Measurements from ENCODE around the gene RPL27A. TPM values are rescaled to one million over a fixed set of nuclear protein-coding genes. Genes with fewer than 3 reads are reported as not detected.

The RPL27A gene
- total RNA-seq = 673 and 687 TPM in 2 replicates

DNA sequence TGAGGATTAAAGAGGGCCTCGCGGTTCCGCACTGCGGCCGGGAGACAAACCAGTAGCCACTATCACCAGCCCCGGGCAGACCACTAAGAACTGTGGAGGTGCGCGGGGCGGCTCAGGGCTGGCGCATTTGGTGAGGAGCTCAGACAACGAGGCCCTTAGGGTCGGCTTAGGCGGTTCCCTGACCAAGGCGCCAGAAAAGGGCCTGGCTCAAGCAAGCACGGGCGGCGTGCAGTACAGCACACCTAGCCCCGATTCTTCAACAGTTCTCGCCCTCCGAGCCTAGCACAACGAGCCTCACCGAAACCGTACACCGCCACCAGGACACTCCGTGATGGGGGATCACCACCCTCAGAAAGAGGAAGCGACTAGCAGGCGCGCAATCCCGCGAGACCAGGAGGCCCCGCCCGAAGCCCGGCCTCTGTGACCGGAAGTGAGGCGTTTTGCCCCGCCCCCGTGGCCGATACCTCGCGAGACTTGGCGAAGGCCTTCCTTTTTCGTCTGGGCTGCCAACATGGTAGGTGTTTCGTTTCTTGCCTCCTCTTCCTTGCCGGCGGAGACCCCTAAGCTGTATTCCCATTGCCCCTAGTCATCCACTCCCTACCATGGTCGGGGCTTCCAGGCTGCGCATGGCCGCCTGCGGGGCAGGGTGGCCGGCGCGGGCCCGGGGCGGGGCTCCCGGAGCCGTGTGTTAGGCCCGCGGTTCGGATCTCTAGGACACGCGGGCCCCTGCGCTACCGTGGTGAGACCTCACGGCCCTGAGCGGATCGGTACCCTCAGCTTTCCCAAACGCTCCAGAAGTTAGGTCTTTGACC is at the start of gene RPL27A, which contains the start of gene TRIM66:
Gene RPL27A (plus strand): TSS at position 490 of the 812 bp plus-strand sequence. CDS start 22 bp downstream, at position 512.
Gene TRIM66 (minus strand): TSS at position 363 of the 812 bp plus-strand sequence. CDS start 10,391 bp downstream, outside the sequence.
- peak within 1 kb of the TSS; percentile 99 for H3K4me3 ChIP-seq (ENCODE audit: low read depth, low read length)
- peak; percentile 98 for DNase-seq (ENCODE audit: low read depth)

GRCh38 chr11:8634498-8634897 is 48.1 kb upstream of the RPL27A start:
- no peak overlapping the region for H3K4me3 ChIP-seq (ENCODE audit: low read depth, low read length)
- TF ChIP-seq CTCF (IDR thresholded peaks at IDR 0.05; ENCODE audit: insufficient read depth, low read depth, low read length) = no peak

More for the DNA sequence above, at the start of gene RPL27A, which contains the start of gene TRIM66:
- TF ChIP-seq CTCF (IDR thresholded peaks at IDR 0.05; ENCODE audit: insufficient read depth, low read depth, low read length) = no peak

GRCh38 chr11:8636127-8636526 is 46.5 kb upstream of the RPL27A start:
- H3K4me3 ChIP-seq (ENCODE audit: low read depth, low read length) = no peak overlapping the region
- no peak for DNase-seq (ENCODE audit: low read depth)
- TF ChIP-seq CTCF (IDR thresholded peaks at IDR 0.05; ENCODE audit: insufficient read depth, low read depth, low read length) = no peak

More at GRCh38 chr11:8634498-8634897, 48.1 kb upstream of the RPL27A start:
- no peak for DNase-seq (ENCODE audit: low read depth)

DNA sequence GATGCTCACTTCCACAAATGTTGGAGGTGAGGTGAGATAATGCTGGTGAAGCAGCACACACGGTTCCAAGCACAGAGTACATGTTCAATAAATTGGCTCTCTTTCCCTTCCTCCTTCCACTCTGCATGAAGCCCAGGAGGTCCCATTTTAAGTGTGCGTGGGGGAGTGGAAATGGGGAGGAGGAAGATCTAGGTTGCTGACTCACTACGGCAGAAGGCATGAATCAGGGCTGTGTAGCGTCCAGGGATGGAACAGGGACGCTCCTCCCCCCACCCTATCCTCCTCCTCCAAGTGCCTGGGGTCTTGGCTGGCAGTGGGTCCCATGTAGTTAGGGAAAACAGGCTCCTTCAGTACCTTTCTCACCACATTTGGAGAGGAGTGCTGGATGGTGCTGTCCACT is 44.3 kb upstream of the RPL27A start:
- H3K4me3 ChIP-seq (ENCODE audit: low read depth, low read length) = no peak overlapping the region
- peak; percentile 27 for DNase-seq (ENCODE audit: low read depth)
- TF ChIP-seq CTCF (IDR thresholded peaks at IDR 0.05; ENCODE audit: insufficient read depth, low read depth, low read length) = no peak

GRCh38 chr11:8639655-8640054 is 42.9 kb upstream of the RPL27A start:
- DNase-seq (ENCODE audit: low read depth) = no peak
- no peak overlapping the region for H3K4me3 ChIP-seq (ENCODE audit: low read depth, low read length)
- no peak for TF ChIP-seq CTCF (IDR thresholded peaks at IDR 0.05; ENCODE audit: insufficient read depth, low read depth, low read length)

- no peak for TF ChIP-seq CTCF (IDR thresholded peaks at IDR 0.05; ENCODE audit: insufficient read depth, low read depth, low read length)
- DNase-seq (ENCODE audit: low read depth) = no peak
- no peak overlapping the region for H3K4me3 ChIP-seq (ENCODE audit: low read depth, low read length)
Observed at GRCh38 chr11:8640267-8640906, 42.2 kb upstream of the RPL27A start.
